Right atrium auricular region (tissue), 2 donors: ENCODE measurements around the gene PARP3. TPM values are rescaled to one million over a fixed set of nuclear protein-coding genes. Genes with fewer than 3 reads are reported as not detected.

Experiments
- DNase-seq: peaks from one replicate; pipeline ENCODE4 v3.0.0-alpha.2; 2019; ENCODE audit warnings: low spot score
- H3K27ac ChIP-seq, 2 donors: fragments of 200-600 bp; sonication (generic); 1 replicate in 1 of 2; 2 replicates in 1 of 2; pipeline ENCODE4 v1.5.1; 2016 to 2019
- H3K27me3 ChIP-seq, 2 donors: fragments of 200-600 bp; sonication (generic); one replicate each; pipeline versions ENCODE4 v1.5.1 to v1.6.0; 2017 to 2019
- H3K36me3 ChIP-seq: fragments of 200-600 bp; sonication (generic); one replicate; pipeline ENCODE4 v1.5.1; 2016
- H3K4me1 ChIP-seq, 2 donors: fragments of 200-600 bp; sonication (generic); one replicate each; pipeline versions ENCODE4 v1.5.1 to v1.6.0; 2017 to 2019
- H3K4me3 ChIP-seq, 2 donors: fragments of 200-600 bp; sonication (generic); 1 replicate in 1 of 2; 2 replicates in 1 of 2; pipeline ENCODE4 v1.5.1; 2017 to 2019; ENCODE audit warnings: mild to moderate bottlenecking in 1 of 2, moderate library complexity in 1 of 2
- H3K9me3 ChIP-seq, 2 donors: fragments of 200-600 bp; sonication (generic); one replicate each; pipeline ENCODE4 v1.5.1; 2019
- total RNA-seq, 2 donors: library from RNA; depleted of rRNA; stranded (reverse); fragments of >200 nt; gene quantifications; one replicate each; pipeline ENCODE4 v1.1.0, GENCODE V29; 2016
- TF ChIP-seq, protein P1 (sequence below), 2 donors: fragments of 200-600 bp; sonication (generic); IDR thresholded peaks; one replicate each; pipeline ENCODE4 v1.5.1; 2019; ENCODE audit warnings: antibody characterized with exemption in 2 of 2

The PARP3 gene
- total RNA-seq, 2 donors from 2014 or later = 9.8 to 12.8 TPM

DNA sequence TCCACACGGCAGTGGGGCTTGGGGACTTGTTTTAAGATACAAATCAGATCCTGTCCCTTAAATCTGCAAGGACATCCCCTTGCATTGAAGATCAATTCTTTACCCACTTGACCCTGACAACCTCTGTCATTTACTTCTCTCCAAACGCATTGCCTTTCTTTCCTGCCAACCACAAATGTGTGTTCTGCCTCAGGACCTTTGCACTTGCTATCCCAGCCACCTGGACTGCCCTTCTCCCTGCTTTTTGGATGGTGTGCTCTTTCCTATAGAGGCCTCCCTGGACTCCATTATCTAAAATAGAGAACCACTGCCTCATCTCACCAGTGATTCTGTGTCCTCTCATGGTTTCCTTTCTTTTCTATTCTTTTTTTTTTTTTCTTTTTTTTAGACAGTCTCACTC, 55.0 kb downstream of the PARP3 start:
- TF ChIP-seq, protein P1, sequence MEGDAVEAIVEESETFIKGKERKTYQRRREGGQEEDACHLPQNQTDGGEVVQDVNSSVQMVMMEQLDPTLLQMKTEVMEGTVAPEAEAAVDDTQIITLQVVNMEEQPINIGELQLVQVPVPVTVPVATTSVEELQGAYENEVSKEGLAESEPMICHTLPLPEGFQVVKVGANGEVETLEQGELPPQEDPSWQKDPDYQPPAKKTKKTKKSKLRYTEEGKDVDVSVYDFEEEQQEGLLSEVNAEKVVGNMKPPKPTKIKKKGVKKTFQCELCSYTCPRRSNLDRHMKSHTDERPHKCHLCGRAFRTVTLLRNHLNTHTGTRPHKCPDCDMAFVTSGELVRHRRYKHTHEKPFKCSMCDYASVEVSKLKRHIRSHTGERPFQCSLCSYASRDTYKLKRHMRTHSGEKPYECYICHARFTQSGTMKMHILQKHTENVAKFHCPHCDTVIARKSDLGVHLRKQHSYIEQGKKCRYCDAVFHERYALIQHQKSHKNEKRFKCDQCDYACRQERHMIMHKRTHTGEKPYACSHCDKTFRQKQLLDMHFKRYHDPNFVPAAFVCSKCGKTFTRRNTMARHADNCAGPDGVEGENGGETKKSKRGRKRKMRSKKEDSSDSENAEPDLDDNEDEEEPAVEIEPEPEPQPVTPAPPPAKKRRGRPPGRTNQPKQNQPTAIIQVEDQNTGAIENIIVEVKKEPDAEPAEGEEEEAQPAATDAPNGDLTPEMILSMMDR (IDR thresholded peaks at IDR 0.05) = no peak
- peaks cover 25% of the 10 kb centered on the region for H3K36me3 ChIP-seq
- H3K27me3 ChIP-seq = no peaks in the 10 kb centered on the region
- no peaks in the 10 kb centered on the region for H3K9me3 ChIP-seq
- H3K4me3 ChIP-seq = no peak overlapping the region
- H3K4me1 ChIP-seq = peaks cover 0 to 25% of the 10 kb centered on the region in 2 donors
- no peak for DNase-seq
- H3K27ac ChIP-seq = no peak overlapping the region

DNA sequence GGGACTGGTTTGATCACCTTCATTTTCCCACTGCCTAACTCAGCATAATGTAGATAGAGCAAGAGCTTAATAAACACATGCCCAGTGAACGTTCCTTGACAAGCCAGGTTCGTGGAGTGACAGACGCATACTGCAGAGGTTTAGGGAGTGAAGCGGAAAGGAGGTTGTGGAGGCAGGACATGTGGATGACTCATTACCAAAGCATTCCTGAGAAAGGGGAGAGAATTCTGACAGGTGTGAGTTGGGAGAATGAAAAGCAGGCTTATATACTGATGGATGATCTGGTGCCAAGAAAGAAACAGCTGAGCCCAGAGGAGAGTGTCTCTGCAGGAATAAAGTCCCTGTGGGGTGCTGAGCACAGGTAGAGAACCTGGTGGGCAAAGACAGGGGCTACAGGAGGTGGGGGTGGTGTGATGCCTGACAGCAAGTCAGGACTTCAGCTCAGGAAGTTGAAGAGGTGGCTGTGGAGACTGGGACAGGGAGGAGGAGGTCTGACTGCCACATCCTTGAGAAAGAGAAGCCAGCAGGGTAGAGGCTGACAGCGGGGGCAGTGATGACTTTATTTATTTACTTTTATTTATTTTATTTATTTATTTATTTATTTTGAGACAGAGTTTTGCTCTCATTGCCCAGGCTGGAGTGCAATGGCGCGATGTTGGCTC, 55.9 kb downstream of the PARP3 start:
- no peak overlapping the region for H3K27ac ChIP-seq
- H3K9me3 ChIP-seq = no peaks in the 10 kb centered on the region
- H3K27me3 ChIP-seq = no peaks in the 10 kb centered on the region
- peaks cover 18% of the 10 kb centered on the region for H3K36me3 ChIP-seq
- H3K4me1 ChIP-seq = peaks cover 0 to 25% of the 10 kb centered on the region in 2 donors
- TF ChIP-seq, protein P1 (IDR thresholded peaks at IDR 0.05) = no peak
- no peak overlapping the region for H3K4me3 ChIP-seq
- DNase-seq = no peak

Other genes starting within 250 kb of the PARP3 start
- under 1 TPM; 0.16 to 0.19 TPM for gene GRM2, start 235.3 kb upstream of the PARP3 start, total RNA-seq
- gene IQCF6, start 163.1 kb upstream of the PARP3 start, total RNA-seq = not detected
- gene IQCF2, start 80.7 kb upstream of the PARP3 start, total RNA-seq = not detected
- gene IQCF5, start 66.8 kb upstream of the PARP3 start, total RNA-seq = not detected
- gene IQCF1, start 39.0 kb upstream of the PARP3 start, total RNA-seq = not detected
- 10 to 100 TPM in 1 of 2 donors, 1 to 10 TPM in 1; 6.3 to 11.1 TPM for gene RRP9, start 459 bp upstream of the PARP3 start, total RNA-seq
- under 1 TPM; 0.12 to 0.82 TPM for gene GPR62, start 13.0 kb downstream of the PARP3 start, total RNA-seq
- 100 to 1,000 TPM in 1 of 2 donors, 10 to 100 TPM in 1; 73.8 to 119 TPM for gene PCBP4, start 25.1 kb downstream of the PARP3 start, total RNA-seq
- gene ABHD14B, start 31.7 kb downstream of the PARP3 start, total RNA-seq = 10 to 100 TPM; 15.6 to 20.9 TPM
- gene ABHD14A, start 32.7 kb downstream of the PARP3 start, total RNA-seq = 10 to 100 TPM; 21.0 to 31.3 TPM
- 10 to 100 TPM; 26.0 to 29.8 TPM for gene ACY1, start 41.2 kb downstream of the PARP3 start, total RNA-seq
- gene RPL29, start 53.5 kb downstream of the PARP3 start, total RNA-seq = 1,000 to 10,000 TPM in 1 of 2 donors, 100 to 1,000 TPM in 1; 658 to 1,017 TPM
- 10 to 100 TPM; 17.7 to 33.7 TPM for gene DUSP7, start 114.2 kb downstream of the PARP3 start, total RNA-seq
- gene POC1A, start 212.1 kb downstream of the PARP3 start, total RNA-seq = under 1 TPM; 0.47 to 0.78 TPM